ENCODE results near the gene CDON. TPM values are rescaled to one million over a fixed set of nuclear protein-coding genes. Genes with fewer than 3 reads are reported as not detected.

CDON gene
- total RNA-seq, 1 donor from 2014 or later, result 0.24 TPM

DNA sequence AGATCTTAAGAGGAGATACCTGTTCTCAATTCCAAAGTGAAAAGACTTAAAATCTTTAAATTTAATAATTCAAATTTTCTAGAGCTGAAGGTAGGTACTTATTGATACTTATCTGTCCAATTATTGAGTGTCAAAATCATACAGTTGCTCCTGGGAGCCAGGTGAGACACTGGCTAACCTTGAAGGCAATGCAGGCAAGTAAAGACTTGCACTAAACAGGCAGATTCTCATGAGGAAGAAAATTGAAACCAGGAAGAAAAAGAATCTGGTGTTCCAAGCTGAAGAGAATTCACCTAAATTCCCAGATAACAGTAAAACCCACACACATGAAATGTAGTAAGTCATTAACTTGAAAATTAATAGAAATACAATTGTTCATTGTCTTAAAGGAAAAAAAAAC lies 86.5 kb downstream of the CDON start:
- Mint-ChIP-seq H3K9me3 (no peaks in the 10 kb centered on the region), H3K36me3 (ENCODE audit: low read depth) (no peaks in the 10 kb centered on the region), H3K27ac (no peak overlapping the region), H3K4me1 (no peaks in the 10 kb centered on the region), H3K4me3 (no peak overlapping the region), H3K27me3 (peaks cover 8% of the 10 kb centered on the region)
- TF ChIP-seq, protein P1, sequence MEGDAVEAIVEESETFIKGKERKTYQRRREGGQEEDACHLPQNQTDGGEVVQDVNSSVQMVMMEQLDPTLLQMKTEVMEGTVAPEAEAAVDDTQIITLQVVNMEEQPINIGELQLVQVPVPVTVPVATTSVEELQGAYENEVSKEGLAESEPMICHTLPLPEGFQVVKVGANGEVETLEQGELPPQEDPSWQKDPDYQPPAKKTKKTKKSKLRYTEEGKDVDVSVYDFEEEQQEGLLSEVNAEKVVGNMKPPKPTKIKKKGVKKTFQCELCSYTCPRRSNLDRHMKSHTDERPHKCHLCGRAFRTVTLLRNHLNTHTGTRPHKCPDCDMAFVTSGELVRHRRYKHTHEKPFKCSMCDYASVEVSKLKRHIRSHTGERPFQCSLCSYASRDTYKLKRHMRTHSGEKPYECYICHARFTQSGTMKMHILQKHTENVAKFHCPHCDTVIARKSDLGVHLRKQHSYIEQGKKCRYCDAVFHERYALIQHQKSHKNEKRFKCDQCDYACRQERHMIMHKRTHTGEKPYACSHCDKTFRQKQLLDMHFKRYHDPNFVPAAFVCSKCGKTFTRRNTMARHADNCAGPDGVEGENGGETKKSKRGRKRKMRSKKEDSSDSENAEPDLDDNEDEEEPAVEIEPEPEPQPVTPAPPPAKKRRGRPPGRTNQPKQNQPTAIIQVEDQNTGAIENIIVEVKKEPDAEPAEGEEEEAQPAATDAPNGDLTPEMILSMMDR (IDR thresholded peaks at IDR 0.05), result no peak
- ChIA-PET CTCF (no interaction called here), POLR2A (no interaction called here)
- intact Hi-C loops (cut with micrococcal nuclease), result no loop called here
- DNase-seq (no peak), ATAC-seq (ENCODE audit: low read depth) (no peak)

DNA sequence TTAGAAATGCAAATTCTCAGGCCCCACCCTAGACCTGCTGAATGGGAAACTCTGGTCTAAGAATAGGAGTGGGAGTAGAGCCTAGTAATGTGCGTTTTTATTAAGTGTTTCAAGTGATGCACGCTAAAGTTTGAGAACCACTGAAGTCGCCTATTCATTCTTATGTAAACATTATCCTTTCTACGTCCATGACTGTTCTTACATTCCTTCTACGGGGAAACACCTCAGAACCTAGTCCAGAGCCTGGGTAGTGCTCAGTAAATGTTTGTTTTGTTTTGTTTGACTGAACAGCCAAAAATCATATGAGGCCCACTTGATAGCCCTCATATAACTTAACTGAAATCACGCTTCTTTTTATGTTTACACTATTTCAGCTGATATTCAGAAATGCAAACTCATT lies 87.0 kb downstream of the CDON start:
- intact Hi-C loops (cut with micrococcal nuclease), result no loop called here
- peaks cover 8% of the 10 kb centered on the region for H3K27me3 Mint-ChIP-seq
- no peak overlapping the region for H3K4me3 Mint-ChIP-seq
- no peak for DNase-seq
- TF ChIP-seq, protein P1 (IDR thresholded peaks at IDR 0.05), result no peak
- no peak for ATAC-seq (ENCODE audit: low read depth)
- no peaks in the 10 kb centered on the region for H3K4me1 Mint-ChIP-seq
- H3K36me3 Mint-ChIP-seq (ENCODE audit: low read depth), result no peaks in the 10 kb centered on the region
- no peaks in the 10 kb centered on the region for H3K9me3 Mint-ChIP-seq
- ChIA-PET CTCF (no interaction called here), POLR2A (no interaction called here)
- no peak overlapping the region for H3K27ac Mint-ChIP-seq

DNA sequence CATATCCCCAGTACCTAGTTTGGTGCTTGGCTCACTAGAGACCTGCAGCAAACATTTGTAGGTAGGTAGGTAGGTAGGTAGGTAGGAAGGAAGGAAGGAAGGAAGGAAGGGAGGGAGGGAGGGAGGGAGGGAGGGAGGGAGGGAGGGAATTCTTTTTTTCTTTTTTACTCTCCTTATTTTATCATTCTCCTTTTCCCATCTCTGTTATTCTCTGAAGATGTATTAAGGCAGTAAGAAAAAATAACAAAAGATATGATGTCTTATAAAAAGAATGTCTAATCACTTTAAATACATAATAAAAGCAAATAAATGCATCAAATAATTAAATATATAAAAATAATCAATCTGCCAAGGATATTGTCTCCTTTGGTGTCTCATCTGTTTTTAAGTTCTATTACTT lies 88.4 kb downstream of the CDON start:
- POLR2A ChIA-PET, result no interaction called here
- Mint-ChIP-seq H3K4me3 (no peak overlapping the region), H3K27me3 (peaks cover 8% of the 10 kb centered on the region), H3K9me3 (no peaks in the 10 kb centered on the region), H3K27ac (no peak overlapping the region), H3K4me1 (no peaks in the 10 kb centered on the region), H3K36me3 (ENCODE audit: low read depth) (no peaks in the 10 kb centered on the region)
- TF ChIP-seq, protein P1 (IDR thresholded peaks at IDR 0.05), result no peak
- no peak for ATAC-seq (ENCODE audit: low read depth)
- DNase-seq, result no peak
- CTCF ChIA-PET, result no interaction called here
- intact Hi-C loops (cut with micrococcal nuclease), result no loop called here

DNA sequence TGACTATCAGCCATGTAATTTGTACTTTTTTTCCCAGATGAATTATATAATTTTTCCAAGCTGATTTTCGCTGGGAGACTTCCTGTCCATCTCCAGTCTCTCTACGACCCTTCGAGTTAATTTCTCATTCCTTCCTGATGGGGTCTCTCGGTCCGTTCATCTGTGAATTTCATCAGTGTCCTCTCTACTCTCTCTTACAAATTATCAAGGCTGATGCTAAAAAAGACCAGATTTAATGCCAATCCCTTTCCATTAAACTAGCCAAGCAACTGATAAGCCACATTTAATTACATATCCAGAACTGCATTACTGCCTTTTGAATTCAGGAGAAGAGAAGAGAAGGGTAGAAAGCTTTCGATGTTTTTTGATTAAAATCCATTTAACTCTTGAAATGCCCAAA lies 91.0 kb downstream of the CDON start:
- no peaks in the 10 kb centered on the region for H3K4me1 Mint-ChIP-seq
- peaks cover 10% of the 10 kb centered on the region for H3K27me3 Mint-ChIP-seq
- intact Hi-C loops (cut with micrococcal nuclease), result no loop called here
- DNase-seq, result no peak
- TF ChIP-seq, protein P1 (IDR thresholded peaks at IDR 0.05), result no peak
- POLR2A ChIA-PET, result interaction anchor here (0.6 kb wide), 1 partner anchor 305 kb away, joined by 4 read pairs; no protein-coding TSS in a partner anchor
- no peak for ATAC-seq (ENCODE audit: low read depth)
- CTCF ChIA-PET, result no interaction called here
- H3K36me3 Mint-ChIP-seq (ENCODE audit: low read depth), result no peaks in the 10 kb centered on the region
- no peak overlapping the region for H3K27ac Mint-ChIP-seq
- no peak overlapping the region for H3K4me3 Mint-ChIP-seq
- H3K9me3 Mint-ChIP-seq, result no peaks in the 10 kb centered on the region

DNA sequence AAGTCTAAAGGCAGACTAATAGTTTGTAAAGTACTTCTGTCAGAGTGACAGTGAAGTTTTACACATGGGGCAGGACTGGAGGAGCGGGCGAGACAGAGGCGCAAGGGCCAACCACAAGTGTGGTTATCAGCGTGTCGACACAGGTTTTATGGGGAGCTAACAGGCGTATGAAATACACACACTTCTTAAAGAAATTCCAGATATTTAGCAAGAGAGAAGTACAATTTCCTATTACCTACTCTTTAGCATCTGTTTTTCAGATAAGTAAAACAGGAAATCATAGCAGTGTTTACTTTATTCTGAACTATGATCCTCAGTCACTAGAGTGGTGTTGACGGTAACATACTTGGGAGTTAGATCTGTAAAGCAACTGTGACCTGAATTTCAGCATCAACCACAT lies 94.3 kb downstream of the CDON start:
- Mint-ChIP-seq H3K9me3 (no peaks in the 10 kb centered on the region), H3K36me3 (ENCODE audit: low read depth) (no peaks in the 10 kb centered on the region), H3K27me3 (peaks cover 18% of the 10 kb centered on the region), H3K4me1 (no peaks in the 10 kb centered on the region), H3K27ac (no peak overlapping the region), H3K4me3 (no peak overlapping the region)
- no peak for ATAC-seq (ENCODE audit: low read depth)
- ChIA-PET POLR2A (no interaction called here), CTCF (no interaction called here)
- no peak for DNase-seq
- TF ChIP-seq, protein P1 (IDR thresholded peaks at IDR 0.05), result no peak
- intact Hi-C loops (cut with micrococcal nuclease), result no loop called here
